NOMO-1 treated with DMSO at 0.1 percent for 48 hours (cell line): ENCODE measurements around the gene MGP.

Experiments
- DNase-seq: peaks from one replicate; lab custom pipeline; 2025; ENCODE audit not compliant: unreplicated experiment; lab: John Stamatoyannopoulos, UW

The MGP gene

GRCh38 chr12:14833336-14833735 lies 52.3 kb downstream of the MGP start:
- DNase-seq = no peak
